ENCODE measurements around the gene SCFD2.

DNA sequence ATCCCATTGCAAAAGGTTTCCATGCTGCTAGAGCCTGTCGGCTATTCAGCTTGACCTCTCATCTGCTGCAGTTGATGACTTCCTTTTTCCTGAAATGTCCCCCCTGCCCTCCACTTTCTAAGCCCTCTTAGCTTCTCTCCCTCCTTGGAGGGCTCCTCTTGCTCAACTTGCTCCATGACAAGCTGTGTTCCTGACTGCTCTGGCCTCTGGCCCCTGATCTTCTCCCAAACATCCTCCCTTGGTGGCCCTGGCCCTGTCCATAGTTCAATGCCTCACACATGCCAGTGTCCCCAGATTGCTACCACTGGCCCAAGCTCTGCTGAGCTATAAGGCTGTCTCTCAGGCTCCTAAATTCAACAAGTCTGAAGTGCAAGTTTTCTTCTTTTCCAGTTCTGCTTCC is 474.1 kb downstream of the SCFD2 start:
- no peak for TF ChIP-seq RAD21 (IDR thresholded peaks at IDR 0.05)
- TF ChIP-seq, protein P1, sequence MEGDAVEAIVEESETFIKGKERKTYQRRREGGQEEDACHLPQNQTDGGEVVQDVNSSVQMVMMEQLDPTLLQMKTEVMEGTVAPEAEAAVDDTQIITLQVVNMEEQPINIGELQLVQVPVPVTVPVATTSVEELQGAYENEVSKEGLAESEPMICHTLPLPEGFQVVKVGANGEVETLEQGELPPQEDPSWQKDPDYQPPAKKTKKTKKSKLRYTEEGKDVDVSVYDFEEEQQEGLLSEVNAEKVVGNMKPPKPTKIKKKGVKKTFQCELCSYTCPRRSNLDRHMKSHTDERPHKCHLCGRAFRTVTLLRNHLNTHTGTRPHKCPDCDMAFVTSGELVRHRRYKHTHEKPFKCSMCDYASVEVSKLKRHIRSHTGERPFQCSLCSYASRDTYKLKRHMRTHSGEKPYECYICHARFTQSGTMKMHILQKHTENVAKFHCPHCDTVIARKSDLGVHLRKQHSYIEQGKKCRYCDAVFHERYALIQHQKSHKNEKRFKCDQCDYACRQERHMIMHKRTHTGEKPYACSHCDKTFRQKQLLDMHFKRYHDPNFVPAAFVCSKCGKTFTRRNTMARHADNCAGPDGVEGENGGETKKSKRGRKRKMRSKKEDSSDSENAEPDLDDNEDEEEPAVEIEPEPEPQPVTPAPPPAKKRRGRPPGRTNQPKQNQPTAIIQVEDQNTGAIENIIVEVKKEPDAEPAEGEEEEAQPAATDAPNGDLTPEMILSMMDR (IDR thresholded peaks at IDR 0.05; ENCODE audit: low read depth, low read length, missing input control): no peak
- no peak for TF ChIP-seq JUND (IDR thresholded peaks at IDR 0.05)
- no peak for TF ChIP-seq YY1 (IDR thresholded peaks at IDR 0.05)
- no peak for TF ChIP-seq SP1 (IDR thresholded peaks at IDR 0.05)
- TF ChIP-seq RXRA (IDR thresholded peaks at IDR 0.05): no peak
- TF ChIP-seq HNF4A (conservative IDR thresholded peaks at IDR 0.05): no peak
- no peak for TF ChIP-seq EGR1 (IDR thresholded peaks at IDR 0.05; ENCODE audit: low read depth in 2 of 2)
- TF ChIP-seq, protein P2, sequence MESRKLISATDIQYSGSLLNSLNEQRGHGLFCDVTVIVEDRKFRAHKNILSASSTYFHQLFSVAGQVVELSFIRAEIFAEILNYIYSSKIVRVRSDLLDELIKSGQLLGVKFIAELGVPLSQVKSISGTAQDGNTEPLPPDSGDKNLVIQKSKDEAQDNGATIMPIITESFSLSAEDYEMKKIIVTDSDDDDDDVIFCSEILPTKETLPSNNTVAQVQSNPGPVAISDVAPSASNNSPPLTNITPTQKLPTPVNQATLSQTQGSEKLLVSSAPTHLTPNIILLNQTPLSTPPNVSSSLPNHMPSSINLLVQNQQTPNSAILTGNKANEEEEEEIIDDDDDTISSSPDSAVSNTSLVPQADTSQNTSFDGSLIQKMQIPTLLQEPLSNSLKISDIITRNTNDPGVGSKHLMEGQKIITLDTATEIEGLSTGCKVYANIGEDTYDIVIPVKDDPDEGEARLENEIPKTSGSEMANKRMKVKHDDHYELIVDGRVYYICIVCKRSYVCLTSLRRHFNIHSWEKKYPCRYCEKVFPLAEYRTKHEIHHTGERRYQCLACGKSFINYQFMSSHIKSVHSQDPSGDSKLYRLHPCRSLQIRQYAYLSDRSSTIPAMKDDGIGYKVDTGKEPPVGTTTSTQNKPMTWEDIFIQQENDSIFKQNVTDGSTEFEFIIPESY (IDR thresholded peaks at IDR 0.05): no peak
- TF ChIP-seq, protein P3, sequence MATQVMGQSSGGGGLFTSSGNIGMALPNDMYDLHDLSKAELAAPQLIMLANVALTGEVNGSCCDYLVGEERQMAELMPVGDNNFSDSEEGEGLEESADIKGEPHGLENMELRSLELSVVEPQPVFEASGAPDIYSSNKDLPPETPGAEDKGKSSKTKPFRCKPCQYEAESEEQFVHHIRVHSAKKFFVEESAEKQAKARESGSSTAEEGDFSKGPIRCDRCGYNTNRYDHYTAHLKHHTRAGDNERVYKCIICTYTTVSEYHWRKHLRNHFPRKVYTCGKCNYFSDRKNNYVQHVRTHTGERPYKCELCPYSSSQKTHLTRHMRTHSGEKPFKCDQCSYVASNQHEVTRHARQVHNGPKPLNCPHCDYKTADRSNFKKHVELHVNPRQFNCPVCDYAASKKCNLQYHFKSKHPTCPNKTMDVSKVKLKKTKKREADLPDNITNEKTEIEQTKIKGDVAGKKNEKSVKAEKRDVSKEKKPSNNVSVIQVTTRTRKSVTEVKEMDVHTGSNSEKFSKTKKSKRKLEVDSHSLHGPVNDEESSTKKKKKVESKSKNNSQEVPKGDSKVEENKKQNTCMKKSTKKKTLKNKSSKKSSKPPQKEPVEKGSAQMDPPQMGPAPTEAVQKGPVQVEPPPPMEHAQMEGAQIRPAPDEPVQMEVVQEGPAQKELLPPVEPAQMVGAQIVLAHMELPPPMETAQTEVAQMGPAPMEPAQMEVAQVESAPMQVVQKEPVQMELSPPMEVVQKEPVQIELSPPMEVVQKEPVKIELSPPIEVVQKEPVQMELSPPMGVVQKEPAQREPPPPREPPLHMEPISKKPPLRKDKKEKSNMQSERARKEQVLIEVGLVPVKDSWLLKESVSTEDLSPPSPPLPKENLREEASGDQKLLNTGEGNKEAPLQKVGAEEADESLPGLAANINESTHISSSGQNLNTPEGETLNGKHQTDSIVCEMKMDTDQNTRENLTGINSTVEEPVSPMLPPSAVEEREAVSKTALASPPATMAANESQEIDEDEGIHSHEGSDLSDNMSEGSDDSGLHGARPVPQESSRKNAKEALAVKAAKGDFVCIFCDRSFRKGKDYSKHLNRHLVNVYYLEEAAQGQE (IDR thresholded peaks at IDR 0.05): no peak
- no peak for TF ChIP-seq HNF4G (IDR thresholded peaks at IDR 0.05)
- TF ChIP-seq, protein P4, sequence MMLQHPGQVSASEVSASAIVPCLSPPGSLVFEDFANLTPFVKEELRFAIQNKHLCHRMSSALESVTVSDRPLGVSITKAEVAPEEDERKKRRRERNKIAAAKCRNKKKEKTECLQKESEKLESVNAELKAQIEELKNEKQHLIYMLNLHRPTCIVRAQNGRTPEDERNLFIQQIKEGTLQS (IDR thresholded peaks at IDR 0.05): no peak
- no peak for TF ChIP-seq TAF1 (conservative IDR thresholded peaks at IDR 0.05)
- TF ChIP-seq, protein P5, sequence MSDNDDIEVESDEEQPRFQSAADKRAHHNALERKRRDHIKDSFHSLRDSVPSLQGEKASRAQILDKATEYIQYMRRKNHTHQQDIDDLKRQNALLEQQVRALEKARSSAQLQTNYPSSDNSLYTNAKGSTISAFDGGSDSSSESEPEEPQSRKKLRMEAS (IDR thresholded peaks at IDR 0.05): no peak
